Brain microvascular endothelial cell (primary cell): ENCODE results near the gene CRB2.

Experiments used
- DNase-seq: peaks from one replicate; pipeline ENCODE4 v3.0.0-alpha.2; 2020
- H3K27ac ChIP-seq: fragments of 250-450 bp; sonication (Bioruptor Pico); 2 replicates; pipeline ENCODE4 v1.5.1; 2020; ENCODE audit warnings: mild to moderate bottlenecking, moderate library complexity
- H3K27me3 ChIP-seq: fragments of 250-450 bp; sonication (Bioruptor Pico); replicated peaks from 2 replicates; pipeline ENCODE4 v1.5.1; 2020; ENCODE audit warnings: mild to moderate bottlenecking
- H3K36me3 ChIP-seq: fragments of 250-450 bp; sonication (Bioruptor Pico); replicated peaks from 2 replicates; pipeline ENCODE4 v1.5.1; 2020; ENCODE audit warnings: mild to moderate bottlenecking
- H3K4me3 ChIP-seq: 2 replicates; pipeline ENCODE4 v1.5.1; 2011; ENCODE audit warnings: low read depth, mild to moderate bottlenecking, control low read depth, low read length, moderate library complexity
- in situ Hi-C: cut with HindIII; loops from 2 replicates; pipeline ENCODE4 v1.10.0; 2017; ENCODE audit warnings: low sequenced_read_pairs, low pct_ligation_motif_present
- TF ChIP-seq, protein P1 (sequence below): IDR thresholded peaks from 2 replicates; pipeline ENCODE4 v1.5.1; 2011; ENCODE audit warnings: low read depth, mild to moderate bottlenecking, moderate library complexity, low read length, control low read depth, inconsistent platforms; ENCODE audit errors: missing control alignments

Gene CRB2

DNA sequence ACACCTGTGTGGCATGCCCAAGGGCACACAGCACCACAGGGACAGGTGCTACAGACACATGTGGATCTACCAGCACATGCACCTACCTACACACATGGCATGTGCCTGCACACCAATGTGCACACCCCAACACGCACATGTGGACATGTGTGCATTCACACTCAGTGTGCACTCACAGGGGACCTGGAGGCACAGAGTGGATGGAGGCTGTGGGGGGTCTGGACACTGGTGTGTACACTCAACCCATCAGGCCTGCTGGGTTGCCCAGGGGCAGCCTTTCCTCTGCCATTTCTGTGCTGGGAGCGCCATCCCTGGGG, 1.7 kb downstream of the CRB2 start:
- in situ Hi-C loops = no loop called here
- peaks cover 10% of the 10 kb centered on the region for H3K27me3 ChIP-seq

DNA sequence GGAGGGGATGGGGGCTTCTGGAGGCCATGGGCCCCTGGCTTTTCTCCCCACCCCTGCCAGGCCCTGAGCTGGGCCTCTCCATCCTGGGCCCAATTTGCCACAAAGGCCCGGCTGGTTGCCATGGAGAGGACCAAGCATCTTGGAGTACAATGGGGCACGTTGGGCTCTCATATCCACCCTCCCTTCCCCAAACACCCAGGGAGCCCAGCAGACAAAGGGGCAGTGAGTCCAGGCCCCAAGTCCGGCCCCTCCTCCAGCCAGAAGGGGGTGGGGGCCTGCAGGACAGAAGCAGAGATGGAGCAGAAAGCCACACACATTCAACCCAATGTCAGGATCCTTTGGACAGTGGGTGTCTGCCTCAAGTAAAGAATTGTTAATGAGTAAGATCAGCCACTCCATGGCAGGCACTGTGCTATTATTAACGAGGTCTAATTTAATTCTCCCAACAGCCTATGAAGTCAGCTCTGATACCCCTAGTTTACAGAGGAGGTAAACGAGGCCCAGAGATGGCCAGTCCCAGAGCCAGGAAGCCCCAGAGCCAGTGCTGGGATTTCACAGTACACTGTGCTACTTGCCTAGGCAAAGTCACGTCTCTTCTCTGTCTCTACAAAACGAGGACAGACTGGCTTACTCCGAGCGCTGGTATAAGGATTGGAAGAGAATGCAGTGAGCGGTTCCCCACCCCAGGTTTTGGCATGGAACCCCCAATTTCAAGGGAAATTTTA, 2.3 kb downstream of the CRB2 start:
- peaks cover 6% of the 10 kb centered on the region for H3K27me3 ChIP-seq
- H3K36me3 ChIP-seq = no peaks in the 10 kb centered on the region
- H3K4me3 ChIP-seq = no peak overlapping the region
- in situ Hi-C loops = no loop called here
- DNase-seq = no peak
- TF ChIP-seq, protein P1, sequence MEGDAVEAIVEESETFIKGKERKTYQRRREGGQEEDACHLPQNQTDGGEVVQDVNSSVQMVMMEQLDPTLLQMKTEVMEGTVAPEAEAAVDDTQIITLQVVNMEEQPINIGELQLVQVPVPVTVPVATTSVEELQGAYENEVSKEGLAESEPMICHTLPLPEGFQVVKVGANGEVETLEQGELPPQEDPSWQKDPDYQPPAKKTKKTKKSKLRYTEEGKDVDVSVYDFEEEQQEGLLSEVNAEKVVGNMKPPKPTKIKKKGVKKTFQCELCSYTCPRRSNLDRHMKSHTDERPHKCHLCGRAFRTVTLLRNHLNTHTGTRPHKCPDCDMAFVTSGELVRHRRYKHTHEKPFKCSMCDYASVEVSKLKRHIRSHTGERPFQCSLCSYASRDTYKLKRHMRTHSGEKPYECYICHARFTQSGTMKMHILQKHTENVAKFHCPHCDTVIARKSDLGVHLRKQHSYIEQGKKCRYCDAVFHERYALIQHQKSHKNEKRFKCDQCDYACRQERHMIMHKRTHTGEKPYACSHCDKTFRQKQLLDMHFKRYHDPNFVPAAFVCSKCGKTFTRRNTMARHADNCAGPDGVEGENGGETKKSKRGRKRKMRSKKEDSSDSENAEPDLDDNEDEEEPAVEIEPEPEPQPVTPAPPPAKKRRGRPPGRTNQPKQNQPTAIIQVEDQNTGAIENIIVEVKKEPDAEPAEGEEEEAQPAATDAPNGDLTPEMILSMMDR = no peak
- H3K27ac ChIP-seq = no peak overlapping the region

More for the DNA sequence above, 1.7 kb downstream of the CRB2 start:
- Histone ChIP-seq H3K27ac (no peak overlapping the region), H3K36me3 (no peaks in the 10 kb centered on the region), H3K4me3 (no peak overlapping the region)
- TF ChIP-seq, protein P1 = no peak
- no peak for DNase-seq

- Histone ChIP-seq H3K27ac (no peak overlapping the region), H3K27me3 (peaks cover 6% of the 10 kb centered on the region), H3K36me3 (no peaks in the 10 kb centered on the region), H3K4me3 (no peak overlapping the region)
- no peak for DNase-seq
- TF ChIP-seq, protein P1 = no peak
- in situ Hi-C loops = no loop called here
Measured at GRCh38 chr9:123359106-123359505, 3.1 kb downstream of the CRB2 start.

GRCh38 chr9:123359546-123359945, 3.5 kb downstream of the CRB2 start:
- H3K4me3 ChIP-seq = no peak overlapping the region
- TF ChIP-seq, protein P1 = no peak
- in situ Hi-C loops = no loop called here
- no peak overlapping the region for H3K27ac ChIP-seq
- H3K27me3 ChIP-seq = peaks cover 6% of the 10 kb centered on the region
- DNase-seq = no peak
- H3K36me3 ChIP-seq = no peaks in the 10 kb centered on the region

DNA sequence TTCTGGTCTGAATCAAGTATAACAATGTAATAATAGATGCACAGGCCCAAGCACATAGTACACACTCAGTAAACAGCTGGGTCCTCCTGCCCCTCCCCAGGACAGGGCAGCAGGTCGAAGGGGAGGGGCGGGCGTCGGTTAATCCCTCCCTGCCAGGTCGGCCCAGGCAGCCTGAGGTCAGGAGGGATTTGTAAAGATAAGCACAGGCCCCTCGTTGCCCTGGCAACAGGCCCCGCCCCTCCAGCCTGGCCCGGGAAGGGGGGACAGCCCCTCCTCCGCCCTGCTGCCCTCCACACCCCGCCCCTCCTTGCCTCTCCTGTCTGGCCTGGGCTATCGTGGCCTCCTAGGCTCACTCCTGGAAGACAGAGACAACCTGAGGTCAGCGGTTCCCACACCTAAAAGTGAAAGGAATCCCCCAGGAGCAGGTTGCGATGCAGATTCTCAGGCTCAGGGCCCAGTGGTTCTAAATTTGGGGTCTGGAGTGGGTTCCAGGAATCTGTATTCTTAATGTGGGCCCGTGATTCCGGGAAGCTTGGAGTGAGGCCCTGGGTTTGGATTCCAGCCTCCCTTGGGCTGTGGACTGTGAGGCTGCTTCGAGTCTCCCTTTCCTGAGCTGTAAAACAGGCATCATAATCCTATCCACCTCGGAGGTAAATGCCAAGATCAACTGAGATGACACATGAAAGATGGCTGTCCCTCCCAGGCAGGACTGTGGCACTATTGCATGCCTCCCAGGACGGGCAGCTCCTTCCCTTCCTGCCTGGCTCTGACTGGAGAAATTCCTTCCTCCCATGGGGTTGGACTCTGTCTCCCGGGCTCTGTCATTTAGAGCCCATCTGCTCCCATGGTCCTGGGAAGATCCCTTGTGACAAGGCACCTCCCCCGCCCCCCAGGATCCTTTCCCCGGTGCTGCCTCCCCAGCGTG, 4.4 kb downstream of the CRB2 start:
- DNase-seq = no peak
- Histone ChIP-seq H3K4me3 (no peak overlapping the region), H3K27ac (no peak overlapping the region), H3K27me3 (peaks cover 2% of the 10 kb centered on the region), H3K36me3 (no peaks in the 10 kb centered on the region)
- in situ Hi-C loops = no loop called here
- TF ChIP-seq, protein P1 = no peak
